Muscle layer of duodenum (tissue), 2 donors: ENCODE data around the gene CIB4.

Source experiments
- H3K27ac ChIP-seq: one replicate; pipeline ENCODE4 v1.7.0; 2013; ENCODE audit warnings: mild to moderate bottlenecking, low read length
- H3K27me3 ChIP-seq: one replicate; pipeline ENCODE4 v1.7.0; 2013; ENCODE audit warnings: low read depth, mild to moderate bottlenecking, control low read depth, low read length
- H3K36me3 ChIP-seq, 2 donors: one replicate each; pipeline ENCODE4 v1.7.0; 2013; ENCODE audit warnings: low read length in 2 of 2, control low read depth in 1 of 2, mild to moderate bottlenecking in 1 of 2; ENCODE audit not compliant: insufficient read depth in 2 of 2, control insufficient read depth in 1 of 2
- H3K4me1 ChIP-seq, 2 donors: one replicate each; pipeline ENCODE4 v1.7.0; 2013; ENCODE audit warnings: low read length in 2 of 2, mild to moderate bottlenecking in 2 of 2, control low read depth in 1 of 2, moderate library complexity in 1 of 2; ENCODE audit not compliant: insufficient read depth in 2 of 2, control insufficient read depth in 1 of 2
- H3K4me3 ChIP-seq, 2 donors: one replicate each; pipeline ENCODE4 v1.7.0; 2013; ENCODE audit warnings: low read length in 2 of 2, low read depth in 1 of 2, mild to moderate bottlenecking in 1 of 2
- H3K9me3 ChIP-seq, 2 donors: one replicate each; pipeline ENCODE4 v1.7.0; 2013; ENCODE audit warnings: low read length in 2 of 2, control low read depth in 1 of 2, mild to moderate bottlenecking in 1 of 2; ENCODE audit not compliant: control insufficient read depth in 1 of 2
- donor health status: healthy.

The CIB4 gene

GRCh38 chr2:26650713-26651469 is 9.7 kb upstream of the CIB4 start:
- Histone ChIP-seq H3K4me3 (no peak overlapping the region), H3K27me3 (no peaks in the 10 kb centered on the region), H3K4me1 (peaks cover 0 to 16% of the 10 kb centered on the region in 2 donors), H3K9me3 (no peaks in the 10 kb centered on the region), H3K36me3 (no peaks in the 10 kb centered on the region), H3K27ac (no peak overlapping the region)

GRCh38 chr2:26649992-26650712 is 9.0 kb upstream of the CIB4 start:
- no peaks in the 10 kb centered on the region for H3K27me3 ChIP-seq
- no peak overlapping the region for H3K4me3 ChIP-seq
- H3K4me1 ChIP-seq = peaks cover 0 to 16% of the 10 kb centered on the region in 2 donors
- no peaks in the 10 kb centered on the region for H3K36me3 ChIP-seq
- no peaks in the 10 kb centered on the region for H3K9me3 ChIP-seq
- H3K27ac ChIP-seq = no peak overlapping the region

GRCh38 chr2:26649322-26649721 is 8.2 kb upstream of the CIB4 start:
- Histone ChIP-seq H3K4me1 (peaks cover 0 to 16% of the 10 kb centered on the region in 2 donors), H3K4me3 (no peak overlapping the region), H3K27ac (no peak overlapping the region), H3K27me3 (no peaks in the 10 kb centered on the region), H3K9me3 (no peaks in the 10 kb centered on the region), H3K36me3 (no peaks in the 10 kb centered on the region)

- H3K4me3 ChIP-seq = no peak overlapping the region
- H3K9me3 ChIP-seq = no peaks in the 10 kb centered on the region
- H3K27me3 ChIP-seq = no peaks in the 10 kb centered on the region
- peaks cover 0 to 16% of the 10 kb centered on the region in 2 donors for H3K4me1 ChIP-seq
- no peak overlapping the region for H3K27ac ChIP-seq
- H3K36me3 ChIP-seq = no peaks in the 10 kb centered on the region
Observed at GRCh38 chr2:26648516-26648915, 7.3 kb upstream of the CIB4 start.

- Histone ChIP-seq H3K9me3 (no peaks in the 10 kb centered on the region), H3K27ac (no peak overlapping the region), H3K4me1 (peaks cover 0 to 13% of the 10 kb centered on the region in 2 donors), H3K36me3 (no peaks in the 10 kb centered on the region), H3K4me3 (no peak overlapping the region), H3K27me3 (no peaks in the 10 kb centered on the region)
Observed at GRCh38 chr2:26647981-26648380, 6.8 kb upstream of the CIB4 start.

DNA sequence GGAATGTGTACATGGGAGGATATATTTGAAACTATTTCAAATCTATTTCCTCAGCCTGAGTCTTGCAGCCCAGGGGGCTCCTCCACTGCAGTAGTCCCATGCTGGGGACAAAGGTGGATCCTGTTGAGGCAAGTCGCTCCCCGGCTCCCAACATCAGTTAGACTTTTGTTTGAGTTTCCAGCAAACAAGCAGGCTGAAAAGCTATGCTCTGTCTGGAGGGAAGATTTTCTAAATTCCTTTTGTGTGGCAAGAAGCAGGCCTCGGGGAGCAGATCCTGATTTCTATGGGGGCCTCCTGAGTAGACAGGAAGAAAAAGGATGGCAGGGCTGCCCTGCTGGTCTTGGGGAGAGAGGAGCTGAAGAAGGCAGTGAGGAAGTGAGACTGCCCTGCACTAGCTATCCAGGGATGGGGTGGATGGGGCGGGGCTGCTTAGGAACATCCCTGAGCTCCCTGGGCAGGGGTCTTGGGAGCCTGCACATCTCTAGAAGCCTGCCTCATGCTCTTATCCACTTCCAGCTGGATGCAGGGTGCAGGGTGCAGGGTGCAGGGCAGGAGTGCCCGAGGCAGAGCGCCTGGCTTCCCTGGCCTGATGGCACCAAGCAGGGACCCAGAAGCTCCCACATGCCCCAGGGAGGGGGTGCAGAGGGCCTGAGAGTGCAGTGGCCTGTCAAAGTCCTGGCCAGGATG is 6.0 kb upstream of the CIB4 start:
- Histone ChIP-seq H3K9me3 (no peaks in the 10 kb centered on the region), H3K36me3 (no peaks in the 10 kb centered on the region), H3K27me3 (no peaks in the 10 kb centered on the region), H3K4me1 (peaks cover 0 to 8% of the 10 kb centered on the region in 2 donors), H3K27ac (no peak overlapping the region), H3K4me3 (no peak overlapping the region)

DNA sequence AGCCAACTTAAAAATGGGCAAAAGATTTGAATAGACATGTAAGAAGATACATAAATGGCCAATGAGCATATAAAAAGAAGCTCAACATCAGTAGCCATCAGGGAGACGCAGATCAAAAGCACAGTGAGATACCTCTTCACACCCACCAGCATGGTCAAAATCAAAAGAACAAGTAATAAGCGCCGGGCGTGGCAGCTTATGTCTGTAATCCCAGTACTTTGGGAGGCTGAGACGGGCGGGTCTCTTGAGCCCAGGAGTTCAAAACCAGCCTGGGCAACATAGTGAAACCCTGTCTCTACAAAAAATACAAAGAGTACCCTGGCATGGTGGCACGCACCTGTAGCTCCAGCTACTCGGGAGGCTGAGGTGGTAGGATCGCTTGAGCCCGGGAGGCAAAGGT is 4.6 kb upstream of the CIB4 start:
- Histone ChIP-seq H3K36me3 (no peaks in the 10 kb centered on the region), H3K9me3 (no peaks in the 10 kb centered on the region), H3K4me3 (no peak overlapping the region), H3K4me1 (peaks cover 0 to 6% of the 10 kb centered on the region in 2 donors), H3K27me3 (no peaks in the 10 kb centered on the region), H3K27ac (no peak overlapping the region)

- no peak overlapping the region for H3K4me3 ChIP-seq
- no peaks in the 10 kb centered on the region for H3K27me3 ChIP-seq
- H3K27ac ChIP-seq = no peak overlapping the region
- no peaks in the 10 kb centered on the region for H3K9me3 ChIP-seq
- peaks cover 6 to 8% of the 10 kb centered on the region in 2 donors for H3K4me1 ChIP-seq
- no peaks in the 10 kb centered on the region for H3K36me3 ChIP-seq
Observed at GRCh38 chr2:26644188-26644835, 3.1 kb upstream of the CIB4 start.

DNA sequence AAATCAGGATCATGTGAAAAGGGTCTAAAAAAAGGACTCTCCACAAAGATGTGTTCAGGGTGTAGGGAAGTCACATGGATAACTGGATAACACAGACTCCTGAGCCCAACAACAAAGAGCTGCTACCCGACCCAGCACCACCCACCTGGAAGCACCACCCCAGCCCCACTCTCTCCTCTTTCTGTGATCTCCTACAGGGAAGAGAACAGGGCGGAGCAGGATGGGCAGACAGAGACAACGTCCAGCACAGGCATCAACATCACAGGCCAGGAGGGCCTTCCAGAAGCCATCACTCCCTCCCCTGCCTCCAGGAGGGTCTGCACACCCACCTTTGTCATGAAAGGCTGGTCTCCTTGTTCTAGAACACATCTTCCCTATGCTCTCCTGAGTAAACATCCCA is 1.3 kb upstream of the CIB4 start:
- no peak overlapping the region for H3K27ac ChIP-seq
- H3K27me3 ChIP-seq = no peaks in the 10 kb centered on the region
- no peak overlapping the region for H3K4me3 ChIP-seq
- H3K4me1 ChIP-seq = peaks cover 6 to 8% of the 10 kb centered on the region in 2 donors
- H3K36me3 ChIP-seq = no peaks in the 10 kb centered on the region
- no peaks in the 10 kb centered on the region for H3K9me3 ChIP-seq

- H3K4me3 ChIP-seq = no peak overlapping the region
- H3K36me3 ChIP-seq = no peaks in the 10 kb centered on the region
- H3K27me3 ChIP-seq = no peaks in the 10 kb centered on the region
- no peaks in the 10 kb centered on the region for H3K9me3 ChIP-seq
- peaks cover 6 to 8% of the 10 kb centered on the region in 2 donors for H3K4me1 ChIP-seq
- H3K27ac ChIP-seq = no peak overlapping the region
Observed at GRCh38 chr2:26640331-26640745, 828 bp downstream of the CIB4 start.

DNA sequence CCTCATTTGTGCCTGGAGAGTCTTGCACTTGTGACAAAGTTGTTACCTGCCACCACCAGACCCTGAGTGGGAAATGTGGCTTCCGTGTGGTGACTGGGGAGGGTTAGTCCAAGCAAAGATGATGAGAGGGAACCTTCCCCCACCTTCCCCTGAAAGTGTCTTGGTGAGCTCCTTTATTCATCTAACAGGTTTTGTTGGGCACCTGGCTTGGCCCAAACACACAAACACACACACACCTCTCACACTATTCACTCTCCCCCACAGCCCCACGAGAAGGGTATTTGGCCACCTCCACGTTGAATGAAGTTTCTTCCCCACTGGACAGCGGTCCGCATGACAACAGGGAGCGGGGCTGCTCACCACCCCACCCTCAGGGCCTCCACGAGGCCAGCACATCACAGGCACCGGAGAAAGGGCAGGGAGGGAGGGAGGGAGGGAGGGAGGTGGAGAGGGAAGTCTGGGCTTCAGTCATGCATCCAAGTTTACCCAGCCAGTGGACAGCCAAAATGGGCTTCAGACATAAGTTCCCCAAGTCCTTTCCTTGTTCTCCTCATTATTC is 1.4 kb downstream of the CIB4 start:
- no peaks in the 10 kb centered on the region for H3K36me3 ChIP-seq
- no peaks in the 10 kb centered on the region for H3K27me3 ChIP-seq
- H3K4me3 ChIP-seq = no peak overlapping the region
- H3K27ac ChIP-seq = no peak overlapping the region
- peaks cover 6 to 8% of the 10 kb centered on the region in 2 donors for H3K4me1 ChIP-seq
- H3K9me3 ChIP-seq = no peaks in the 10 kb centered on the region
